Gastrocnemius medialis (tissue), 4 donors: Measurements from ENCODE around the gene KLK15. TPM values are rescaled to one million over a fixed set of nuclear protein-coding genes. Genes with fewer than 3 reads are reported as not detected.

ENCODE experiments used
- ATAC-seq, 2 donors: fragments of 150-250 bp; one replicate each; pipeline ENCODE4 v1.9.1; 2016
- DNase-seq, 2 donors: peaks; one replicate each; pipeline ENCODE4 v3.0.0-alpha.2; 2019
- H3K27ac ChIP-seq, 4 donors: fragments of 200-600 bp; sonication (generic); 1 replicate in 1 of 4; 2 replicates in 3 of 4; pipeline ENCODE4 v1.5.1; 2016 to 2018; ENCODE audit warnings: mild to moderate bottlenecking in 2 of 4, moderate library complexity in 1 of 4
- H3K27me3 ChIP-seq, 3 donors: fragments of 200-600 bp; sonication (generic) in 2 of 3; 1 replicate in 1 of 3; 2 replicates in 2 of 3; pipeline versions ENCODE4 v1.5.1 to v1.6.0; 2016 to 2019; ENCODE audit warnings: mild to moderate bottlenecking in 1 of 3, moderate library complexity in 1 of 3
- H3K36me3 ChIP-seq, 2 donors: fragments of 200-600 bp; sonication (generic) in 1 of 2; one replicate each; pipeline ENCODE4 v1.5.1; 2017 to 2018
- H3K4me1 ChIP-seq, 2 donors: fragments of 200-600 bp; sonication (generic) in 1 of 2; one replicate each; pipeline ENCODE4 v1.5.1; 2016 to 2017; ENCODE audit warnings: mild to moderate bottlenecking in 2 of 2
- H3K4me3 ChIP-seq, 4 donors: fragments of 200-600 bp; sonication (generic) in 3 of 4; 1 replicate in 1 of 4; 2 replicates in 3 of 4; pipeline ENCODE4 v1.5.1; 2016 to 2019; ENCODE audit warnings: mild to moderate bottlenecking in 2 of 4
- H3K9me3 ChIP-seq, 3 donors: fragments of 200-600 bp; sonication (generic) in 2 of 3; 1 replicate in 1 of 3; 2 replicates in 2 of 3; pipeline ENCODE4 v1.5.1; 2016 to 2019
- POLR2A ChIP-seq, 2 donors: fragments of 450-650 bp; IDR thresholded peaks; one replicate each; pipeline ENCODE4 v1.6.1; 2017; ENCODE audit warnings: antibody characterized with exemption in 2 of 2, mild to moderate bottlenecking in 2 of 2, moderate library complexity in 2 of 2
- in situ Hi-C, 4 donors: fragments of 200-750 bp; cut with MboI; loops; one replicate each; pipeline versions ENCODE4 v1.15.0 to v1.8.0; 2017; ENCODE audit warnings: low sequenced_read_pairs in 4 of 4
- intact Hi-C: fragments of 100-400 bp; cut with DNase I; formaldehyde crosslinking; loops from one replicate; pipeline ENCODE4 v1.15.1; 2023; ENCODE audit warnings: low total_unique reads
- total RNA-seq, 4 donors: library from RNA; depleted of rRNA; stranded (reverse); fragments of >200 nt; gene quantifications; one replicate each; pipeline versions ENCODE4 v1.1.0 to v1.2.3, GENCODE V29; 2016
- TF ChIP-seq, protein P1 (sequence below), 5 experiments: fragments of 450-650 bp in 3 of 5; fragments of 200-600 bp in 2 of 5; sonication (generic) in 2 of 5; IDR thresholded peaks in 4 of 5; conservative IDR thresholded peaks in 1 of 5; 1 replicate in 4 of 5; 2 replicates in 1 of 5; pipeline ENCODE4 v1.5.1; 2016 to 2019; ENCODE audit warnings: antibody characterized with exemption in 5 of 5, mild to moderate bottlenecking in 3 of 5, moderate library complexity in 3 of 5

KLK15 gene
- total RNA-seq, 4 donors from 2014 or later: not detected

DNA sequence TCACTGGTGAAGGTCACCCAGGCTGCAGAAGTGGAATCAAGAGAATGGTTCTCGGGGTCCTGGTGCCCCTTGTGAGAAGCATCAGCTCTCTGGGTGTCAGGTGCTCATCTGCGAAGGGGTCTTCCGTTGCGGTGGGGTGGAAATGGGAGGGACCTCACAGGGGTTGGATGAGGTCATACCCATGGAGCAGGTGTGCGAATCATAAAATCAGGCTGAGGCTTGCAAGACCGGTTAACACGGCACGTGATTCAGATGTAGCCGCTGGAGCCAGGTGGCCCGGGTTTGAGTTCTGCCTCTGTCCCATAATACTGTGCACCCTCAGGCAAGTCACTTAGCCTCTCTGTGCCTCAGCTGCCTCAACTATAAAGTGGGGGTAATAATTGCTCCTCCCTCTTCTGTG lies 3.9 kb upstream of the KLK15 start:
- TF ChIP-seq POLR2A (IDR thresholded peaks at IDR 0.05): no peak
- TF ChIP-seq, protein P1, sequence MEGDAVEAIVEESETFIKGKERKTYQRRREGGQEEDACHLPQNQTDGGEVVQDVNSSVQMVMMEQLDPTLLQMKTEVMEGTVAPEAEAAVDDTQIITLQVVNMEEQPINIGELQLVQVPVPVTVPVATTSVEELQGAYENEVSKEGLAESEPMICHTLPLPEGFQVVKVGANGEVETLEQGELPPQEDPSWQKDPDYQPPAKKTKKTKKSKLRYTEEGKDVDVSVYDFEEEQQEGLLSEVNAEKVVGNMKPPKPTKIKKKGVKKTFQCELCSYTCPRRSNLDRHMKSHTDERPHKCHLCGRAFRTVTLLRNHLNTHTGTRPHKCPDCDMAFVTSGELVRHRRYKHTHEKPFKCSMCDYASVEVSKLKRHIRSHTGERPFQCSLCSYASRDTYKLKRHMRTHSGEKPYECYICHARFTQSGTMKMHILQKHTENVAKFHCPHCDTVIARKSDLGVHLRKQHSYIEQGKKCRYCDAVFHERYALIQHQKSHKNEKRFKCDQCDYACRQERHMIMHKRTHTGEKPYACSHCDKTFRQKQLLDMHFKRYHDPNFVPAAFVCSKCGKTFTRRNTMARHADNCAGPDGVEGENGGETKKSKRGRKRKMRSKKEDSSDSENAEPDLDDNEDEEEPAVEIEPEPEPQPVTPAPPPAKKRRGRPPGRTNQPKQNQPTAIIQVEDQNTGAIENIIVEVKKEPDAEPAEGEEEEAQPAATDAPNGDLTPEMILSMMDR (IDR thresholded peaks at IDR 0.05 in 4 of 5, conservative IDR thresholded peaks at IDR 0.05 in 1 of 5): no peak
- H3K27ac ChIP-seq: no peak overlapping the region
- no peaks in the 10 kb centered on the region for H3K36me3 ChIP-seq
- ATAC-seq (no peak), DNase-seq (no peak)
- peaks cover 0 to 3% of the 10 kb centered on the region in 2 donors for H3K4me1 ChIP-seq
- H3K27me3 ChIP-seq: peaks cover 20 to 58% (median 21%) of the 10 kb centered on the region in 3 donors
- no peaks in the 10 kb centered on the region for H3K9me3 ChIP-seq
- intact Hi-C loops (no loop called here), in situ Hi-C loops (no loop called here)
- no peak overlapping the region for H3K4me3 ChIP-seq

DNA sequence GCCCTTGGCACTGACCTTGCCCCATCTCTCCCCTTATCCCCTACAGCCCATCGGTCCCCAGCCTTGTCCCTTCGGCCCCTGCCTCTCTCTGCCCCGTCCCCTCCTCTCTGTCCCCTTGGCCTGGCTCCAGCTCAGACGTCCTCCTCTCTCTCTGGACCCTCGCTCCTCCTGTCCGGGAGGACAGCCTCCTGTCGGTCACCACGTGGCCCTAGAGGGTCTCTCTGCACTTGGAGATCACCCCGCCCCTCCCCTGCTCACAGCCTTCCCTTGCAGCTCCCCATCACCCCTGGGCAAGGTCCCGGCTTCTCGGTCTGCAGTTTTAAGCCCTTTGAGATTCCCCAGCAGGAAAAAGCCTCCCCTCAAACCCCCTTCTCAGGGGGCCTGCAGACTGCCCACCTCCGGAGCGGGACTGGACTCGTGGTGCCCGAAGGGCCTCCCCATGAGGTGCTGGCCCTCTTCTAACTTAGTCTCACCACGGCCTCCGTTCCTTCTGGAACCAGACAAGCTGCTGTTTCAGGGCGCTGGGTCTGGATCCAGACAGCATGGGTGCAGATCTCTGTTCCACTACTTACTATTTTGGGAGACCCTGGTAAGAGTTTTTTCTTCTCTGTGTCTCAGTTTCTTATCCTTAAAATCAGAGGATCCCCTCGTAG lies 3.3 kb upstream of the KLK15 start:
- in situ Hi-C loops (no loop called here), intact Hi-C loops (no loop called here)
- DNase-seq (no peak), ATAC-seq (no peak)
- Histone ChIP-seq H3K9me3 (no peaks in the 10 kb centered on the region), H3K4me1 (peaks cover 0 to 3% of the 10 kb centered on the region in 2 donors), H3K27ac (no peak overlapping the region), H3K36me3 (no peaks in the 10 kb centered on the region), H3K4me3 (no peak overlapping the region), H3K27me3 (peaks cover 20 to 58% (median 21%) of the 10 kb centered on the region in 3 donors)
- TF ChIP-seq POLR2A (IDR thresholded peaks at IDR 0.05): no peak
- TF ChIP-seq, protein P1 (IDR thresholded peaks at IDR 0.05 in 4 of 5, conservative IDR thresholded peaks at IDR 0.05 in 1 of 5): no peak

DNA sequence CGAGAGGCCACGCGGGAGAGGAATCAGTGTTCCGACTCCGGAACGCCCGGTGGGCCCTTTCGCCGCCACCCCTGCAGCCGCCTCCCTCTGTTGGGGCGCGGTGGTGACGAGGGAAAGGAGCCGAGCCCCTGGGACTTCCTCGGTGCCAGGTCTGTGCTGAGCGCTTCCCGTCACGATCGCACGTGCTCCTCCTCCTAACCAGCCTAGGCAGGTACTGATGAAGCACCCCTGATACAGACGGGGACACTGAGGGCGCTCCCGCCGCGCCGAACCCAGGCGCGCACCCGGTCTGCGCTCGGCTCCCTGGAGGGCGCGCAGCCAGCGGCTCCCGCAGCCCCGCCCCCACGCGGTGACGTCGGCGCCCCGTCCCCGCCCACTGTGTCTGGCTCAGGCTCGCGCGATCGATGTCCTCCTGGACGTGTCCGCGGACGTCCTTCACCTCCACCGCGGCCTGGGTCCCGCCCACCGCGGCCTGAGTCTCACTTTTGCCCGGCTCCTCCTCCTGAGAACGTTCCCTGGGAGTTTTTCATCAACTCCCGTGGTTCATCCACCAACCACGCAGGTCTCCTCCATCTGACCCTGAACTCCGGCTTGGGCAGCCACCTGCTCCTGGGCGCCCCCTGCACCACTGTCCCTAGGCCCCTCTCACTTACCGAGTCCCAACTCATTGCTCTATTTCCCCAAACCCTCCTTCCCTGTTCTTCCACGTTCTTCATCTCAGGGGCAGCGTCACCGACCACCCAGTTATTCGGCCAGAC lies 2.6 kb upstream of the KLK15 start:
- no peaks in the 10 kb centered on the region for H3K9me3 ChIP-seq
- peaks cover 20 to 58% (median 21%) of the 10 kb centered on the region in 3 donors for H3K27me3 ChIP-seq
- H3K4me1 ChIP-seq: peaks cover 0 to 3% of the 10 kb centered on the region in 2 donors
- TF ChIP-seq, protein P1 (IDR thresholded peaks at IDR 0.05 in 4 of 5, conservative IDR thresholded peaks at IDR 0.05 in 1 of 5): no peak
- no peaks in the 10 kb centered on the region for H3K36me3 ChIP-seq
- DNase-seq (no peak), ATAC-seq (no peak)
- intact Hi-C loops (no loop called here), in situ Hi-C loops (no loop called here)
- no peak overlapping the region for H3K27ac ChIP-seq
- peak overlapping the region; percentile 35 to 47 (median 38) for H3K4me3 ChIP-seq

DNA sequence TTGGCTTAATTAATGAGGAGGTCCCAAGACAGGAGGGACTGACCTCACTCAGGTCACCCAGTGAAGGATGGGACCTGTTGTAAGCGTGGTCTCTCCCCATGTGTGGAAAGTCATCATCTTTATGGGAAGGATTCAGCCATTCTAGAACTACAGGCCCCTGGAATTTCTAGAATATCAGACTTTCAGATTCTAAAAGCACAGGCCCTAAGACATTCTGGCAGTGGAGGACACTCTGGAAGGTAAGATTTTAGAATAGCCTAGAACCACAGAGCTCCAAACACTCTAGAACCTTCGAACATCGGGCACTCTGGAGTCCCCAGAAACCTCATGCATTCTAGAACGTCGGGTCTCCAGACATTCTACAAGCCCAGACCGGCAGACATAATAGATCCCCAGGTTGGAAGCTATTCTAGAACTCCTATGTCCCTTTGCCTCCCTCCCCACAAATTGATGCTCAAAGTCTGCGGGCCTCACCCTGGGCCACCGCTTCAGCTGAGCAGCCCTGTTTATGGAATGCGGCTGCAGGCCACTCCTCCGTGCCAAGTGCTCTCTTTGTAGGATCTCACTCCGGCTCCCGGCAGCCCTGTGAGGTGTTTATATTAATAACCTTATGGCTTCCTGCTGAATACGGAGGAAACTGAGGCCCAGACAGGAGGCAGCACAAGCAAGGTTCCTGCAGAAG lies 1.9 kb upstream of the KLK15 start:
- Histone ChIP-seq H3K4me3 (peak overlapping the region; percentile 35 to 47 (median 38)), H3K4me1 (peaks cover 0 to 3% of the 10 kb centered on the region in 2 donors), H3K9me3 (no peaks in the 10 kb centered on the region), H3K36me3 (no peaks in the 10 kb centered on the region), H3K27me3 (peaks cover 20 to 58% (median 21%) of the 10 kb centered on the region in 3 donors), H3K27ac (no peak overlapping the region)
- intact Hi-C loops (no loop called here), in situ Hi-C loops (no loop called here)
- no peak for TF ChIP-seq POLR2A (IDR thresholded peaks at IDR 0.05)
- TF ChIP-seq, protein P1 (IDR thresholded peaks at IDR 0.05 in 4 of 5, conservative IDR thresholded peaks at IDR 0.05 in 1 of 5): no peak
- no peak for ATAC-seq
- DNase-seq: no peak
